Fibroblast of skin of abdomen (primary cell): ENCODE measurements around the gene MED31. TPM values are rescaled to one million over a fixed set of nuclear protein-coding genes. Genes with fewer than 3 reads are reported as not detected.
A peak's percentile ranks its signal among the peaks of the same experiment; 100 is the strongest.
"Not testable (repeated sequence)": the region's sequence is repeated elsewhere in the genome, so short reads cannot be mapped to it uniquely, and the experiment has no call there.

Source experiments
- DNase-seq: peaks from one replicate; pipeline ENCODE4 v3.0.0-alpha.2; 2013
- polyA plus RNA-seq, 2 experiments: library from polyadenylated mRNA; unstranded; fragments of 120-200 nt; gene quantifications; one replicate each; pipeline ENCODE4 v1.2.1, GENCODE V29; 2013; ENCODE audit not compliant: insufficient read length in 2 of 2

The MED31 gene
- polyA plus RNA-seq (2013, experiment 1 of 2; ENCODE audit: insufficient read length), result 15.9 TPM
- polyA plus RNA-seq (2013, experiment 2 of 2; ENCODE audit: insufficient read length), result 14.6 TPM

DNA sequence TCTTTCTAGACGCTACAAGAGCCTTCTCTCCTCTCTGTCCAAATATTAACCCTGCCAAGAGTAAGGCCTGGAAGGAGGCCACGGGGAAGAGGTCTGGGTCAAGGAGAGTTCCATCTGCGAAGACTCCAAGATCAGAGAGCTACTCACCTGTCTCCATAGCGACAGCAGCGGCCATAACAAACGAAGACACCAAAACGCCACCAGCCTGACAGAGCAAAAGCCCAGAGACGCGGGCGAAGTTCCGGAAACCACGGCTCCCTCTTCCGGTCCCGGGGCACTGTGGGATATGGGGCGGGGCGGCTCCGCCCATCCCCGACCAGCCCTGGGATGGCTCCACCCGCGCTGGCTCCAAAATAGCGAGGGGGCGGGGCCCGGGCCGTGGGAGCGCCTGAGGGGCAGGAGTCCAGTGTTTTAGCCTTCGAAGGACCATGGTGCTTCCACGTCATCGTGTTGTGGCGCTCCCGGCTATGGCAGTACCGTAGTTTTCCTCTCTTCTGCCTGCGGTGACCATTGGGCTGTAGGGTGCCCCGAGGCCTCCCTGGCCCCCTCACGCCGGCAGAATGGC is at the start of gene MED31, which contains the start of gene C17orf100:
MED31 (minus strand) TSS at position 252 of the 565 bp plus-strand sequence; CDS start at position 175, 77 bp downstream.
C17orf100 (plus strand) TSS at position 409 of the 565 bp plus-strand sequence; CDS start at position 561, 152 bp downstream.
- DNase-seq, result peak; percentile 90

DNA sequence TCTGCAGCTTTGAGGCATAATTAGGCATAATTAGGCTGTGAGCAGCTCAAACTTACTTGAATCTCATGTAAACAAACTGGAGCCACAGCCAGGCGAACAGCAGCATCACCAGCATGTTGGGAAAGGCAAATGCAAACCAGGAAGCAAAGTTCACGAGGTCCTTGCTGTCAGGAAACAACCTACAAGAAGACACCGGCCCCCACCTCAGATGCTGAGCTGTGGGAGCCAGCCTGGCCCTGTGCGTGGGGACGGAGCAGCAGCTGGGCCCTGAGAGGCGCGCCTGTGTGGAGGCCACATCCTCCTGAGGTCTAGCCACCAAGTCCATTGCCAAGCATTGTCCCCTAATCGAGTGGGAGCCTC is 49.5 kb upstream of the MED31 start:
- no peak for DNase-seq

DNA sequence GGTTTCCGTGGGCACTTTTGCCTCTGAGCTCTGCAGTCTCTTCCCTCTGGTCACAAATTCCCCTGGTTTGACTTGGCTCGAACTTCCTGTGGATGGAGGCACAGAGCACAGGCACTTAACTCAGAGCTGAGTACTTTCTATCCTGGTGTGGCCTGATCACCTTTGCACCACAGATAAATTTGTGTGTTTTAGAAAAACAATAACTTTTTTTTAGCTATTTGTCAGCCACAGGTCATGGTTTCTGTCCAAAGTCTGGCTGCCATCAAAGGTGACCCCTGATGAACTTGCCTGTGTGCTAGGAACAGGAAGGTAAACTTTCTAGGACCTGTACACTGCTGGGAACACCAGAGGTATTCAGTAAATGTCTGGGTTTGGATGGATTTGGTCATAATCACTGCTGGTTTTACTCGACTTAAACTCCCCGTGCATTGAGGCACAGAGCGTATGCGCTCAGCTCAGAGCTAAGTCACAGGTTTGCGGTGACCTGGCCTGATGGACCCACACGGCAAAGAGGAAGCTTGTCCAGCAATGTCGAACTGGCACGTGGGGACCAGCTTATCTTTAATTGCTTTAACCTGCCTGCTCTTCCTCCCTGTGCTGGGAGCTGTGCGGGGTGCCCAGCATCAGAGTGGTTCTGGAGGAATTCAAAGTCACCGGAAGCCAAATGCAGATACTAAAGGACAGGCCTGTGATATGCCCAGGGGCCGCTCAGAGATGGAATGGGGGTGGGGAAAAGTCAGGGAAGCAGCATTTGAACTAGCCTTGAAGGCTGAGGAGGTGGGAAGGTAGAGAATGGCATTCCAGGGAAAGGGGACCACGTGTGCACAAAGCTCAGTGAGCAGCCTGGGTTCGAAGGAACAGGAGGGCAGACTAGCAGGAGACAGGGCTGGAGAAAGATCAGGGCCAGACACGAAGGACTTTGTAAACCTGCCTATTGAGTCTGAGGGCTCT is 48.9 kb upstream of the MED31 start:
- DNase-seq, result no peak

DNA sequence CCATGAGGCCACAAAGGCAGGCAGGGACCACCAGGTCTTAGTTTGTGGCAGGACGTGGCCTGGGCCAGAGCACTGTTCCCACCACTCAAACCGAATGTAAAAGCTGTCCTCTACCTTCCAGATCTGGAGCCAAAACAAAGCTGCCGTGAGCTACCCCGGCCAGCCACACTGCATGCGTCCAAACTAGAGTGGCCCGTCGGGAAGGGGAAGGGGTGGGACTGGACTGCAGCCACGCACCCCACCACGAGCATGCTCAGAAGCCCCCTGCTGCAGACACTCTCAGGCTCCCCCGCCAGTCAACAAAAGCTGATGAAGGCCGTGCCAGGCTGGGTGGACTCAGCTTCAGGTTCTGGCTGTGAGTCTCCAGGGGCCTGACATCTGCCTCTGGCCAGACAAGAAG is 46.6 kb upstream of the MED31 start:
- no peak for DNase-seq

DNA sequence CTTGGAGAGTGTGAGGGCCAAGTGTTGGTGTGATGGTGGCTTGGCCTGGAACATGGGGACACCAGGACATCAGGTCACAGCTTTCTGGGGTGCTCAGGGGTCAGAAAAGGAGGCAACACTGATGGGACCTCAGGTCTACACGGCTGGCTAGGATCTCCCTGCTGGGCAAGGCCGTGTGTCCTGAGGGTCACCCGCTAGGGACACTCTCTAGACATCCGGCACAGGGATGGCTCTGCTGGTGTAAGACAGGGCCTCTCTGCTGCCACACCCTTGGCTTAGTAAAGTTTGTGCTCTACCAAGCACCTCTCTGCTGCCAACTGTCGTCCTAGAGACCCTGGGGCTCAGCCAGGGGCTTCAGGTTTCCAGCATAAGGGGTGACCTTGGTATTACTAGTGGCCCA is 45.5 kb upstream of the MED31 start:
- no peak for DNase-seq

DNA sequence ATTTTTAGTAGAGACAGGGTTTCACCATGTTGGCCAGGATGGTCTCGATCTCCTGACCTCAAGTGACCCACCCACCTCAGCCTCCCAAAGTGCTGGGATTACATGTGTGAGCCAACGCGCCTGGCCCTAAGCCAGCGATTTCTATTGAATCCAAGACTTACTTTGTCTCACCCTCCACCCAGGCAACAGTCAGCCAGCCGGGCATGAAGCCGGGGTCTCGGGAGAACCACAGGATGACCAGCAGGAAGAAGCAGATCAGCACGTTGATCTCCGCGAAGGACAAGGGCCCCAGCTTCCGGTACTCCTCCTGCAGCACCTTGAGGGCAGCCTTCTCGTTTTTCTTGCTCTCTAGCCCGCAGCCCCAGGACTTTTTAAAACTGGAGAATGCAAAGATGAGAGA is 44.2 kb upstream of the MED31 start:
- no peak for DNase-seq

DNA sequence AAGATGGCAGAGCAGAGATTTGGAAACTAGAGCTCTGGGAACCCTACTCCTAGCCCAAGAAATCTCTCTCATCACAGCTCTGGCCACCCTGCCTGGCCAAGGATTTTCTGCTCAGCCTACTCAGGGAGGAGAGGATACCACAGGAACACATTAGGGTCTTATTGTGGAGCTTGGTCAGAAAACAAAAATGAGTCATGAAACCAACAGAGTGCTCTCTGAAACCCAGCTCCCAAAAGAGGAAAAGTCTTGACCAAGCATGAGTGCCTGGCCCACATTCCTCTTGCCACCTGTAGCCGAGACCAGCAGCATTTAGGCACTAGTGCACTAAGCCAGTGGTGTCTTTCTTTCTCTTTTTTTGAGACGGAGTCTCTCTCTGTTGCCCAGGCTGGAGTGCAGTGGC is 43.6 kb upstream of the MED31 start:
- no peak for DNase-seq

DNA sequence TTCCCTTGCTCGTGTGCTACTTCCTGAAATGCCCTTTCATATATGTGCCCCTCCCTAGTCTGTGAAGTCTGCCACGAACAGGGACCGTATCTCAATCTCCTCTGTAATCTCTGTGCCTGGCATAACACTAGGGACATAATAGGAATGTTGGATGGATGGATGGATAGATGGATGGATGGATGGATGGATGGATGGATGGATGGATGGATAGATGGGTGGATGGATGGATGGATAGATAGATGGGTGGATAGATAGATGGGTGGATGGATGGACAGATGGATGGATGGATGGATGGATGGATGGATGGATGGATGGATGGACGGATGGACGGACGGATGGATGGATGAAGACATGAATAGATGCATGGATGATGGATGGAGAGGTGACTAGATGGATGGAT is 40.6 kb upstream of the MED31 start:
- not testable (repeated sequence) for DNase-seq

DNA sequence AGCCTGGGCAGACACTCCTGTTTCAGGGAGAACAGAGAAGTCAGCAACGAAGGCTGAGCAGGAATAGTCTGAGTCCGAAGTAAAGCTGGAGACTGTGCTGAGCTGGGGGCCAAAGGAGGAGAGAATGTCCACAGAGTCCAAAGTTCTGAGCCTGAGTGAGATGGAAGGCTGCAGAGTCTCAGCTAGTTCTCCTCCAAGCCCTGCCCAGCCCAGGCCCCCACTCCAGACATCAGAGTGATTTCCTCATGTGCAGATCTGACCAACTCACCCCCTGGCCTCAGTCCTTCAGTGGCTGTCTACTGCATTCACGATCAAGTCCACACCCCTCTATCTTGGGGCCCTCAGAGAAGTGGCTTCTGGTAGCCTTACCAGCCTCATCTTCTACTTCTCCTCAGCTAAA is 40.1 kb upstream of the MED31 start:
- no peak for DNase-seq

DNA sequence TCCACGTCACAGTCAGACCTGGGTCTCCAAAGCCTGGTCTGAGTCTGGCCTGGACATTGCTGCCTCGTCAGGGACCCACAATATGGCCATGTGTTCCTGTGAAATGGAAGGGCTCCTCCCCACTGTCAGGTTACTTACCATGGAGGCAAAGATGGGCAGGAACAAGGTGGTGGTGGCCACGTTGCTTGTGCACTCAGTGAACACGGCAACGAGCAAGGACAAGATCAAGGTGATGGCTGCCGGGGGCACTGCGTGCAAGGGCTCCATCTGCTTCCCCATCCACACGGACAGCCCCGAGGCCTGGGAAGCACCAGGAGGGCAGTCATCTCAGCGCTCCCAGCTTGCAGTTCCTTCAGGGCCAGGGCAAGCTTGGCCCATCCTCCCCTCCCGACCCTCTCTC is 39.2 kb upstream of the MED31 start:
- no peak for DNase-seq

DNA sequence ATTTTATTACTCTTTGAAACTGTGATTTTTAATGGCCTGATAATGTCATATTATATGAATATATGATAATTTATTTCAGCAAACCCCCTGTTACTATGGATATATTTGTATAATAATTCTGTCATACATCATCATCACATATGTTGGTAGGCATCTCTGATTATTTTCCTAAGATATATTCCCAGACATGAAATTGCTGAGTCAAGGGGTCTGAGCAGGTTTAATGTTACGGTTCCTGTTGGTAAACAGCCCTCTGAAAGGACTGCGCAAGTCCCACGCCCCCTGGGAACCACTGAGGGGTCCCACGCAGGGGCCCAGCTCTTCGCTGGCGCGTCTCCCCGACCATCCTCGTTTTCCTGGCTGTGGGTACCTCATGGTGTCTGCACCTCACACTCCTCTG is 37.5 kb upstream of the MED31 start:
- DNase-seq, result no peak

DNA sequence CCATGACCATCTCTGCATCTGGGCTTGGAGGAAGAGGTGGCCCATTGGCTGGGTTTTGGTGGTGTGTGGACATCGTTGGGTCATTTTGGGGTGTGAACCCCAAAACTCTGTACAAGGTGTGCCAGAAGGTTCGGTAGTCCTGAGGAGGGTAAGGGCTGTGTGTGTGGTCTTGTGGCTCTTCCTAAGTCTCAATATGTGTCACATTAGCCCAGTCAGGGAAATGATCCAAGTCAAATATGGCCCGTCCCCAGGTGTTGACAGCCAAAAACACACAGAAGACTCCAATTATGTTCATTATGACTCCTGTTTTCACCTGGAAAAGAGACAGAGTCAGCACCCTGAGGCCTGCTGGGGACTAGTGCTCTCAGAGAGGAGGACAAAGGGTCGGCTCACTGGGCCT is 34.6 kb upstream of the MED31 start:
- DNase-seq, result no peak

DNA sequence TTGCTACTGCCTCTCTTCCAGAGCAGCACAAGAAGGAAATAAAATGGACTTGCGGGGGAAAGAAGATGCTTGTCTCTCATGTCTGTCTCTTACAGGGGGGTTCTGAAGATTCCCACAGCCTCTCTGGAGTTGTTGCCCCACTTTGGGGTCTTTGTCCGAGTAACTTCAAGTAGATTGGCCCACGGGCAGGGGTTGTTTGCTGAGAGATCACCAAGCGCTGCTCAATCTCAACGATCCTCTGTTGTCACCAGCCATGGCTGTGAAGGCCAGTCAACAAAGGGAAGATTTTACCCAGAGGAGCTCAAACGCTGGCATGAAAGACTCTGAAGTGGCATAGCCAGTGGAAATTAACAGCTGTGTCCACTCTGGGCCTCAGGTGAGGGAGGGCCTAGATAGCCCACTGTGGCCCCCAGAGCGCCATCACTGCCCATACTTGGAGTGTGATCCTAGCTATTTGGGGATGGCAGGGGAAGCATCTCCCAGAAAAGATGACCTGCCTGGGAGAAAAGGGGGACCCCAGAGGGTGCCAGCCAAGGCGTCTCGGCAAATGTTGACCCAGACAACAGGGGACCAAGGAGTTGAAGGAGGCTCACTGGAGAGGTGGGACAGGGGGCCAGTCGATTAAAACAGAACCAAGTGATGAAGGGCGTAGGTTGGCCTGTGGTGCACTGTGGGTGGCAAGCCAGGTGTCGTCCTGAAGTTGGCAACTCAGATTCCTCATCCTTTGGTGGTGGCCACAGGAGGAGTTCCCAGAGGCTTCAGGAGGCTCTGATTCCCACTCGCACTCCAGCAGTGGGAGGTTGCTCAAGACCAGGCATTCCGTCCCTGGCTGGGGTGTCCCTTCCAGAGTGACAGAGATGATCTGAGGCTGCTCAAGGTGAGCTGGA is 33.7 kb upstream of the MED31 start:
- no peak for DNase-seq

DNA sequence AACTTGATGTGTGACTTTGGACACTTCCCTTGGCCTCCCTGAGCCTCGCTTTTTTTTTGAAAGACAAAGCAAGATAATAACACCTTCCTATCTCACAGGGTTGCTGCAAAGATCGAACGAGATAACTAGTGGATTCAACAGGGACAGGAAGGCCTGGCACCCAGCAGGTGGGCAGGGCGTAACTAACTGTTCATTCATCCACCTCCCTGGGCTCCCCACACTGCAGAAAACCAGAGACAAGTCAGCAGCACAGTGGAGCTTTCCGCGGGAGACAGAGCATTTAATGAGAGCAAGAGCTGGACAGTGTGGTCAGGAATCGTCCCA is 33.0 kb upstream of the MED31 start:
- DNase-seq, result no peak

DNA sequence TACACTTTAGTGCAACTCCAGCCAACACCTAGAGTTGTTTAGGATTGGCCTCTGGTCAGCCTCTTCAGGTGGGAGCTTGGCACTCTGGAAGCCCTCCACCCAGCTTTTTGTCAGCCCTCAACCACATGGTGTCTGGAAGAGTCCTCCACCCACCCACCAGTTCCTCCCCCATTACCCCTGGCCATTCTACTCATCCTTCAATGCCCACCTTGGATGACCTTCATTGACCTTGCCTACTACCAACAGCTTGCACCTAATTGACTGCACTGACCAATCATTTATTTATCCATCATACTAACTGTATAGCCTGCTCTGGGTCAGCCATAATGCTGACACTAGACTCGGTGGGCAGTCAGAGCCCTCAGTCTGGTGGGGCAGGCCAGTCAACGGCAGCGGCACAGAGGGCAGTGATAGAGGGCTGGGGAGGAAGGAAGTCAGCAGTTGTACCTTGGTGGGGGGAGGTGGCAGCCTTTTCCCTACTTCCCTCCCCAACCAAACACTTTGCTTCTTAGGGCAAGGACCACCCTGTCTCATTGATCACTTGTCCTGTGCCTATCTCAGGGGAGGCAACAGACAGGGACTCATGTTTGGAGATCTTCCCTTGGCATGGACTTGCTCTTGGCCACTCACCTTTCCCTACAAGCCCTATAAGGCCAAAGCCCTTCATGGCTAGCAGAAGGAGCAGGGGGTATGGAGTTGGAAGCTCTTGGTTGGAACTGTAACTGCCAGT is 32.5 kb upstream of the MED31 start:
- DNase-seq, result no peak

DNA sequence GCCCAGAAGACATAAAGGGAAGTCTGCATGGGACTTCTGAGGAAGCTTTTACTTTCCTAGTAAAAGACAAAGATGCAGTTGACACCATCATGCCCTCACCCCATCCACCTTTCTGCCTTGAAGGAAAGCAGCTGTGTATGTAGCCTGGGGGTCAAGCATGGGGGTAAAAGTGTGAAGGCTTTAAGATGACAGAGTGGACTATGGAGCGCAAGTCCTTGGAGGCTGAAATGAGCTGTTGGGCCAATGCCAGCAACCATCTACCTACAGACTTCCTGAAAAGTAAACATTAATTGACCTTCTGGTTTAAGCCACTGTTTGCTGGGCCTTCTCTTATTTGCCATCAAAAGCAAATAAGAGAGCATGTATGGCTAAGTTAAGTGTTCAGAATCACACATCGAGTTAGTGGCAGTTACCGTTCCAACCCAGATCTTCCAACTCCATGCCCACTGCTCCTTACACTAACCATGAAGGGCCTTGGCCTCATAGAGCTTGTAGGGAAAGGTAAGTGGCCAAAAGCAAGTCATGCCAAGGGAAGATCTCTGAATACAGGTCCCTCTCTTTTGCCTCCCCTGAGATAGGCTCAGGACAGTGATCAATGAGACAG is 31.8 kb upstream of the MED31 start:
- DNase-seq, result no peak

DNA sequence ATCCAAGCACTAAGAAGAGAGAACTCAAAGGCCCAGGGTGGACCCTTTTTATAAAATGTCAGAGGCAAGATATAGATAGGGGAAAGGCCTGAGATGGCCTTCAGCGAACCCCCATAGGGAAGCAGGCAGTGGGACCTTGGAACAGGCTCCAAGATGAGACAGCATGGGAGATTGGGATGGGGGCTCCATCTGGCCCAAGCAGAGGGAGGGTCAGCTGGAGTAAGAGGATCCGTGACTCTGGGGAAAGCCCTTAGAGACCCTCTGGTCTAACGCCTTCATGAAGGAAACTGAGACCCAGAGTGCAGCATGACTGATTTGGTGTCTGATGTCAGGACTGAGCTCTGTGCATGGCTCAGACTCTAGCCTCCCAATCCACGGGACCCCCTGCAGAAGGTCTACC is 30.9 kb upstream of the MED31 start:
- no peak for DNase-seq

DNA sequence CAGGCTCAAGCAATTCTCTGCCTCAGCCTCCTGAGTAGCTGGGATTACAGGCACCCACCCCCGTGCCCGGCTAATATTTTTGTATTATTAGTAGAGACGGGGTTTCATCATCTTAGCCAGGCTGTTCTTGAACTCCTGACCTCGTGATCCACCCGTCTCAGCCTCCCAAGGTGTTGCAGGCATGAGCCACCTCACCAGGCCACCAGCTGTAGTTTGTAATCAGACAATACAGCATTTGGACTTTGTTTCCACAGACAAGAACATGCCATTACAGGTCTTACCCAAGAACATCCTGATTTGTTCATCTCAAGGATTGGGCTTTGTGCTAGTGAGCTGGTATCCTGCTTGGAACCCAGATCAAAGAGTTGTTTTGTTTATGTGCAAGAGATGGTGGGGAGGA is 30.3 kb upstream of the MED31 start:
- no peak for DNase-seq

DNA sequence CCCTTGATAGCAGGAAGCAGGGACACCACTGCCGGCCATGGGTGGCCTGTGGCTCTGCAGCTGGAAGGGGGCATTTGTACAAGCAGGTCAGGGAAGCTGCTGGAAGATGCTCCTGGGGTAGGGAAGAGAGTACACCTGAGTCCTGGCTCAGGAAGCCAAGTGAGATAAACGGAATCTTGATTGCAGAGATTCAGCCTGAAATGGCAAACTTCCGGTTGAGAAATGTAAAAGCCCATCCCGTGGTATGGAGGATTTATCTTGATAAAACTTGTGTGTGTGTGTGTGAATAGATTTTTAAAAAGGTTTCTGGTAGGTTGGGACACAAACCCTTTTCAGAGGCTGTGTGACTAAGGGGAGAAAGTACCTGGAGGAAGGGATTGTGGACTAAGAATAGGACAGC is 29.8 kb upstream of the MED31 start:
- no peak for DNase-seq

DNA sequence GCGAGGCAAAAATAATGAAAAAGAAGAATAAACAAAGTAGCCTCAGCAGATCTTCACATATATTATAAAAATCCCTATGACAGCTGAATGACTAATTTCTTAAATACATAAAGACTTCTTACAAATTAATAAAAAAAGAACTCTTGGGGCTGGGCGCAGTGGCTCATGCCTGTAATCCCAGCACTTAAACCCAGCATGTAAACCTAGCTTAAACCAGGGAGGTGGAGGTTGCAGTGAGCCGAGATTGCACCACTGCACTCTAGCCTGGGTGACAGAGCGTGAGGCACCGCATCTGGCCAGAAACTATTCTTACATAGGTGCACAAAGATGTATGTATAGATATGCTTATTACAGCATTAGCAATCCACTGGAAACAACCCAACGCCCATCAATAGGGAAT is 27.8 kb upstream of the MED31 start:
- no peak for DNase-seq

DNA sequence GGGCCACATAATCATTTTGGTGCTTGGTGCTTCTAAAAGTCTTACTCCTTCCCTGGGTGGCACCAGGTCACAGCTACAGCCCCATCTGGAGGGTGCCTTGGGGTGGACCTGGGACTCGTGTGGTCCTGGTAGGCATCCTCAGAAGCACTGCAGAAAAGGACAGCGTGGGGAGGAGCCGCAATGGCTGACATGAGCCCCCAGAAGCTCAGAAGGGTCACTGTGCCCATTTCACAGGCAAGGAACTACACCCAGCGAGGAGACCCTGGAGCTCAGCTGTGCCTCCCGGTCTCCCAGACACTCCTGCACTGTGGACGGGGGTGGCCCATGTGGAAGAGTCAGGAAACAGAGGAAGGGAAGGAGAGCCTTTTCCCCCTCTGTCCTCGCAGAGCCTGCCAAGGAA is 26.5 kb upstream of the MED31 start:
- DNase-seq, result no peak
